ENCODE measurements around the gene SSBP4. TPM values are rescaled to one million over a fixed set of nuclear protein-coding genes. Genes with fewer than 3 reads are reported as not detected.

SSBP4 gene
- polyA plus RNA-seq, 1 of the 3 experiments (the other 2 are of a cell fraction) = 24.9 TPM

DNA sequence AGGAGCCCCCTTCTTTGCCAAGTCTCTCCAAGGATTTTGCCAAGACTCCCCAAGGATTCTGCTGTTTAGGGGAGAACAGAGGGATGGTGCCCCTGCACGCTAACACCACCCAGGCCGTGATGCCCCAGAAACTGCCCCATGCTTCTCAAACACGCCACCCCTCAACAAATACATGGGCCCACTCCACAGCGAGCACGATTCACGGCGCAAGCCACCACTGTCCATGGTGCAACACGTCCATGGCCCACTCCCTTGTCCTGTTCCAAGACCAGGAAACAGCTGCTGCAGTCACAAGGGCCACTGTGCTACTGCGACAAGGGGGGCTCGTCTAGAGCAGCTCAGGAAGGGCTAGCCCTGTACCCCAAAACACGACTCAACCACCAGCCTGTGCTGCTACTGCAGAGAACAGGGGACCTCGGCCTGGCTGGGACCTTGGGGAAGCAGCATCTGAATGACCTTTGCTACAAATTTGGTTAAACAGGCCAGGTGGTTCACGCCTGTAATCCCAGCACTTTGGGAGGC is 55.2 kb downstream of the SSBP4 start (continued):
- TF ChIP-seq, protein P1, sequence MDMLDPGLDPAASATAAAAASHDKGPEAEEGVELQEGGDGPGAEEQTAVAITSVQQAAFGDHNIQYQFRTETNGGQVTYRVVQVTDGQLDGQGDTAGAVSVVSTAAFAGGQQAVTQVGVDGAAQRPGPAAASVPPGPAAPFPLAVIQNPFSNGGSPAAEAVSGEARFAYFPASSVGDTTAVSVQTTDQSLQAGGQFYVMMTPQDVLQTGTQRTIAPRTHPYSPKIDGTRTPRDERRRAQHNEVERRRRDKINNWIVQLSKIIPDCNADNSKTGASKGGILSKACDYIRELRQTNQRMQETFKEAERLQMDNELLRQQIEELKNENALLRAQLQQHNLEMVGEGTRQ (IDR thresholded peaks at IDR 0.05; ENCODE audit: borderline replicate concordance, low read depth, low read length) = no peak

GRCh38 chr19:18475004-18475453 is 55.8 kb downstream of the SSBP4 start:
- H3K4me2 ChIP-seq = no peak overlapping the region
- DNase-seq = no peak
- H3K27me3 ChIP-seq (ENCODE audit: insufficient read depth) = no peaks in the 10 kb centered on the region
- ChIA-PET POLR2A (no interaction called here), CTCF (interaction anchor here (0.9 to 6.5 kb wide), 4 partner anchors 15 to 113 kb away, joined by 3 to 63 read pairs (median 8); partner anchors contain the start of gene REX1BD)
- H3K4me3 ChIP-seq (ENCODE audit: low read depth in 2 of 2, low read length in 1 of 2) = no peak overlapping the region
- H3K9ac ChIP-seq = no peak overlapping the region
- H3K36me3 ChIP-seq (replicated peaks in 1 of 2; ENCODE audit: control insufficient read depth in 1 of 2, insufficient read depth in 2 of 2, low read length in 1 of 2) = no peaks in the 10 kb centered on the region
- no peak overlapping the region for H2AFZ ChIP-seq (ENCODE audit: low read depth)
- H3K9me2 ChIP-seq = no peaks in the 10 kb centered on the region
- WGBS (ENCODE audit: low lambda C conversion rate) = 90% methylated on average over 5 of the region's 5 CpGs
- no peak for TF ChIP-seq TAF1 (IDR thresholded peaks at IDR 0.05; ENCODE audit: borderline replicate concordance, low read depth, low read length)
- no peak for TF ChIP-seq GATA2 (CRISPR knock-in tag; IDR thresholded peaks at IDR 0.05)
- no peak for TF ChIP-seq FOSL2 (IDR thresholded peaks at IDR 0.05; ENCODE audit: borderline replicate concordance, low read depth)
- no peak for TF ChIP-seq SIN3A (IDR thresholded peaks at IDR 0.05; ENCODE audit: borderline replicate concordance, low read depth, low read length)
- TF ChIP-seq REST (IDR thresholded peaks at IDR 0.05; ENCODE audit: low read depth, low read length) = no peak
- TF ChIP-seq, protein P2, sequence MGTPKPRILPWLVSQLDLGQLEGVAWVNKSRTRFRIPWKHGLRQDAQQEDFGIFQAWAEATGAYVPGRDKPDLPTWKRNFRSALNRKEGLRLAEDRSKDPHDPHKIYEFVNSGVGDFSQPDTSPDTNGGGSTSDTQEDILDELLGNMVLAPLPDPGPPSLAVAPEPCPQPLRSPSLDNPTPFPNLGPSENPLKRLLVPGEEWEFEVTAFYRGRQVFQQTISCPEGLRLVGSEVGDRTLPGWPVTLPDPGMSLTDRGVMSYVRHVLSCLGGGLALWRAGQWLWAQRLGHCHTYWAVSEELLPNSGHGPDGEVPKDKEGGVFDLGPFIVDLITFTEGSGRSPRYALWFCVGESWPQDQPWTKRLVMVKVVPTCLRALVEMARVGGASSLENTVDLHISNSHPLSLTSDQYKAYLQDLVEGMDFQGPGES (IDR thresholded peaks at IDR 0.05; ENCODE audit: low read depth, low read length) = no peak
- TF ChIP-seq, protein P1 (IDR thresholded peaks at IDR 0.05; ENCODE audit: borderline replicate concordance, low read depth, low read length) = no peak
- no peak for TF ChIP-seq POLR2AphosphoS5 (IDR thresholded peaks at IDR 0.05; ENCODE audit: low read depth, low read length)
- no peak for TF ChIP-seq FOXJ3 (CRISPR knock-in tag; IDR thresholded peaks at IDR 0.05)
- no peak for TF ChIP-seq SMC3 (IDR thresholded peaks at IDR 0.05; ENCODE audit: low read depth, low read length)
- no peak for TF ChIP-seq JUND (IDR thresholded peaks at IDR 0.05)
- no peak for TF ChIP-seq ELF1 (IDR thresholded peaks at IDR 0.05)
- TF ChIP-seq, protein P3, sequence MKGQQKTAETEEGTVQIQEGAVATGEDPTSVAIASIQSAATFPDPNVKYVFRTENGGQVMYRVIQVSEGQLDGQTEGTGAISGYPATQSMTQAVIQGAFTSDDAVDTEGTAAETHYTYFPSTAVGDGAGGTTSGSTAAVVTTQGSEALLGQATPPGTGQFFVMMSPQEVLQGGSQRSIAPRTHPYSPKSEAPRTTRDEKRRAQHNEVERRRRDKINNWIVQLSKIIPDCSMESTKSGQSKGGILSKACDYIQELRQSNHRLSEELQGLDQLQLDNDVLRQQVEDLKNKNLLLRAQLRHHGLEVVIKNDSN (IDR thresholded peaks at IDR 0.05; ENCODE audit: borderline replicate concordance, low read depth) = no peak
- TF ChIP-seq NRF1 (IDR thresholded peaks at IDR 0.05; ENCODE audit: low read depth, low read length) = no peak
- no peaks in the 10 kb centered on the region for H3K9me3 ChIP-seq
- H3K79me2 ChIP-seq (ENCODE audit: insufficient read depth) = peaks cover 60% of the 10 kb centered on the region
- H3F3A ChIP-seq (replicated peaks; ENCODE audit: insufficient read depth) = peaks cover 9% of the 10 kb centered on the region
- no peak overlapping the region for H3K27ac ChIP-seq (ENCODE audit: low read depth in 2 of 2, low read length in 1 of 2)
- H3K4me1 ChIP-seq (ENCODE audit: control insufficient read depth in 1 of 2, insufficient read depth in 2 of 2, low read depth in 1 of 2, low read length in 1 of 2) = peaks cover 16% of the 10 kb centered on the region in 2 experiments; a peak in 2 of 4 replicates
- peaks cover 31% of the 10 kb centered on the region for H4K20me1 ChIP-seq (ENCODE audit: insufficient read depth)
